GM21526 (cell line): Measurements from ENCODE around the gene FCER2.
A peak's percentile ranks its signal among the peaks of the same experiment; 100 is the strongest.

Experiments
- ATAC-seq: cut with Tn5 transposase; IDR thresholded peaks from one replicate; pipeline ENCODE4 v1.9.1; 2021; ENCODE audit warnings: moderate library complexity; ENCODE audit not compliant: unreplicated experiment, low FRiP score

FCER2 gene

DNA sequence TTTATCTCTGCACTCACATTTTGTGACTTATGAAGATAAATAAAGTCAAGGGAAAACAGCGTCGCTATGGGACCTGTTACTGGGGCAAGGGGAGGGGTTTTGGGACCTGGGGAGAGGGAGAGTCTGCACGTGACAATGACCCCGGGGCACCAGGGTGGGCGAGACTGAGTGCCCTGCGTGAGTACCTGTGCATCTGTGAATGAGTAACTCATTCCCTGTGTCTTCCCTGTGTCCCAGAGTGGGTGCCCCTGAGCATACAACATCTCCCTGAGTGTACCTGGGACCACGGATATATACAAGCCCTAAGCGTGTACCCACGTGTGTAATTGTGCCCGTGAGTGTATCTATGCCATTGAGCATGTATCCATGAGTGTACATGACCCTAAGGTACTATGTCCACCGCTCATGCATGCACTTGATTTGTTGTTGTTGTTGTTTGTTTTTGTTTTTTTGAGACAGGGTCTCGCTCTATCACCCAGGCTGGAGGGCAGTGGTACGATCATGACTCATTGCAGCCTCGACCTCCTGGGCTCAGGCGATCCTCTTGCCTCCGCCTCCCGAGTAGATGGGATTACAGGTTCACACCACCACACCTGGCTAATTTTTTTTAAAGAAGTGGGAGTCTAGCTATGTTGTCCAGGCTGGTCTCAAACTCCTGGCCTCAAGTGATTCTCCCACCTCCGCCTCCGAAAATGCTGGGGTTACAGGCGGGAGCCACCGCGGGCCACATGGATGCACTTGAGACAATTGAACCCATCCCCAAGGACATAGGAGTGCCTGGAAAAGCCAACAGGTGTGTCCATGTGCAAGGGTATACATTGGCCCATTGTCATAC is 21.9 kb downstream of the FCER2 start:
- ATAC-seq, result no peak

DNA sequence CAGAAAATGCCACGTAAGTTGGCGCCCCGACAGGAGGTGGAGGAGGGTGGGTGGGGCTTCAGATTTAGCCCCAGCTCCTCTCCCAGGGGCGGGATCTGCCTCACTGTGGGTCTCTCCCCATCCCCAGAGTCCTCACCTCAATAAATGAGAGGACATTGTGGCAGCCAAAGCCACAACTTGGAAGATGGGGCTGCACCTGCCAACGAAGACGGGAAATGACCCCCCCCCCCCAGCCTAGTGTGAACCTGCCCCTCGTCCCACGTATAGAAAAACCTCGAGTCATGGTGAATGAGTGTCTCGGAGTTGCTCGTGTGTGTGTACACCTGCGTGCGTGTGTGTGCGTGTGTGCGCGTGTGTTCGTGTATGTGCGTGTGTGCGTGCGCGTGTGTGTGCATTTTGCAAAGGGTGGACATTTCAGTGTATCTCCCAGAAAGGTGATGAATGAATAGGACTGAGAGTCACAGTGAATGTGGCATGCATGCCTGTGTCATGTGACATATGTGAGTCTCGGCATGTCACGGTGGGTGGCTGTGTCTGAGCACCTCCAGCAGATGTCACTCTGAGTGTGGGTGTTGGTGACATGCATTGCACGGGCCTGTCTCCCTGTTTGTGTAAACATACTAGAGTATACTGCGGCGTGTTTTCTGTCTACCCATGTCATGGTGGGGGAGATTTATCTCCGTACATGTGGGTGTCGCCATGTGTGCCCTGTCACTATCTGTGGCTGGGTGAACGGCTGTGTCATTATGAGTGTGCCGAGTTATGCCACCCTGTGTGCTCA is 22.8 kb downstream of the FCER2 start:
- ATAC-seq, result no peak

DNA sequence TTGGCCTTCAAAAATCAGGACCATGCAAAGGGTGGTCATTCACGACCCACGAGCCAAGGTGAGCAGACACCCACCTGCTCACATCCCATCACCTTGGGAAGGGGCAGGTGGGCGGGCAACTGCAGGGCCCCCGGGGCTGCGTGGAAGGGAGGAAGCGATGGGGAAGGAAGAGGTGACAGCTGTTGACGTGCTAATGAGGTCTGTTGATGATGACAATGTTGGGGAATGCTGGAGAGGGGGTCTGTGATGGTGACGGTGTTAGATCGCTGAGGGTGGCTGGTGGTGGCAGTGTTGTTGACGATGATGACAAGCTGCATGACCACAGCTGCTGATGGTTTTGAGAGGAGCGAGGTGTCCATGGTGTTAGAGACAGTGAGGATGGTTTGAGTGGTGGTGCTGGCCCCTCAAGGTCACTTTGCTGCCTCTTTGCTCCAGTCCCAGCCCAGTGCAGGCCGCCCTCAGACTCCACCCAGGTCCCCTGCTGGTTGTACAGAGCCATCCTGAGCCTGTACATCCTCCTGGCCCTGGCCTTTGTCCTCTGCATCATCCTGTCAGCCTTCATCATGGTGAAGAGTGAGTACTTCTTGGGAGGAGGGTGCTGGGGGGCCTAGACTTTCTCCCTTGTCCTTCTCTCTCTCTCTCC is 24.1 kb downstream of the FCER2 start:
- no peak for ATAC-seq

DNA sequence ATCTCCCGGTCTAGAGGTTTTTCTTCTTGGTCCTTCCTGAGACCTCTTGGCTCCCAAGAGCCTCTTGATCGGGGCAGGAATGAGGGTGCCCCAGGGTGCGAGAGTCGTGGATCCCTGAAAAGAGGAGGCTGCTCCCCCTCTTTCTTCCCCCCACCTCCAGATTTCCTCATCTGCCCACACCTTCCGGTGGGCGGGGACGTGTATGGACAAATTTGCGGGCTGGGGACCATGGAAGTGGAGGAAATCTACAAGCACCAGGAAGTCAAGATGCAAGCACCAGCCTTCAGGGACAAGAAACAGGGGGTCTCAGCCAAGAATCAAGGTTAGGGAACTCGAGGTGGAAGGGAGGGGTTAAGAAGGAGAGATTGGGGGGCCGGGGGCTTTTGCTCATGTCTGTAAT is 25.1 kb downstream of the FCER2 start, which contains the start of gene MCEMP1:
Gene MCEMP1 (plus strand): TSS at position 237 of the 400 bp plus-strand sequence. CDS start 31 bp downstream, at position 268.
- no peak for ATAC-seq

DNA sequence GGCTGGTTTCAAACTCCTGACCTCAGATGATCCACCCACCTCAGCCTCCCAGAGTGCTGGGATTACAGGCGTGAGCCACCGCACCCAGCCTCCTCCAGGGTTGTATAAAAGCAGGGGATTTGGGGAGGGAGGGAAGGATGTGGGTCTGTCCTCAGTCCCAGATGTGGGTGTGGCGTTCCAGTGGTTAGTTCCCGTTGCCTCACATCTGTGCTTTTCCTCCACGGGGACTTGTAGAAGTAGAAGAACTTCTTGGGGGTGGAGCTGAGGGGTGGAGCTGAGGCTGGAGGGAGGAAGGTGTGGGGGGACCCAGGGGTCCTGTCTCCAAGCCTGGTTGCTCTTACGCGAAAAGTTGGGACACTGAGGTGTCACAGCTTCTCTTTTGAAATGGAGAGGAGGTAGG is 25.6 kb downstream of the FCER2 start:
- no peak for ATAC-seq

DNA sequence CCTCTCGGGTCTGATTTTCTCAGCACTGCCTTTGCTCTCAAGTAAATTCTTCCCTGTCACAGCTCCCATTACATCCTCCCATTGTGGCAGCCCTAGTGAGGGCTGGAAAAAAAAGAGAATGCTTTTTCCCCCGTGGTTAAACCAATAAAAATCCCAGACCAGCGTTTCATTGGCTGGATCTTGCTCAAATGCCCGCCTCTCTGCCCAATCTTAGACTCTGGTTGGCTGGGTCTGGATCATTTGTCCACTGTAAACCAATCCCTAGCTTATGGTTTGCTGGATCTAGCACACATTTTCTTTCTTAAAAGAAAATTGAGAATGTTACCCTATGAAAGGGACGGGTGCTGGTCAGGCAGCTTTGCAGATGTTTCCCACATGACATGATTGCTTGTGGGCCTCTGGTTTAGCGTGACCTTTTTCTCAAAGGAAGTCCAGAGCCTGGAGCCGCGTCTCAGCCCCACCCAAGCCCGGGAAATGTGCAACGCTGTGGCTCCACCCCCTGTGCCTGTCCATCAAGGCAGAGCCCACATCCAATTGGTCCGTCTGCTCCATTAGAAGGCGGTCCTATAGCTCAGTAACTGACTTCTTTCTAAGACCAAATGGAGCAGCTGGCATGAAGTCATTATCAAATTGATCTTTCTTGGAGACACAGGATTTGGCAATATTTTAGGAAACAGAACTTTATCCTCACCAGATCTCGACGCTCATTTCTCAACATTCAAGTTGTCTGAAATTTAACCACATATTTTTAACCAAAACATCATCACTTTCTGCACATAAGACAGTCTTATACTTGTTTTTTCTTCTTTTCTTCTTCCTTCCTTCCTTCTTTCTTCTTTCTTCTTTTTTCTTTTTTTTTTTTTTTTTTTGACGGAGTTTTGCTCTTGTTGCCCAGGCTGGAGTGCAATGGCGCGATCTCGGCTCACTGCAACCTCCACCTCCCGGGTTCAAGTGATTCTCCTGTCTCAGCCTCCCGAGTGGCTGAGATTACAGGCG is 27.6 kb downstream of the FCER2 start:
- ATAC-seq, result no peak

DNA sequence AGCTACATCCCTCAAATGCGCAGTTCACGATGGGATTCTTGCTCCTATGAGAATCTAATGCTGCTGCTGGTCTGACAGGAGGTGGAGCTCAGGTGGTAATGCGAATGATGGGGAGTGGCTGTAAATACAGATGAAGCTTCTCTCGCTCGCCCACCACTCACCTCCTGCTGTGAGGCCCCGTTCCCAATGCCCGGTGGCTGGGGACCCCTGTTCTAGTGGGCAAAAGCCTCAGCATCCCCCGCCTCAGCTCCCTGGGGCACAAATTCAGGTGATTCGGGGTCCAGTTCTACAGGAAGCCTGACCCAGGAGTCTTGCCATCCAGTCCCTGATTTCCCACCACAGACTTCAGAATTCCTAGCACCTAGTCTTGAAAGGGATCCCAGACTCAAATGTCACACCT is 29.4 kb downstream of the FCER2 start:
- ATAC-seq, result no peak

DNA sequence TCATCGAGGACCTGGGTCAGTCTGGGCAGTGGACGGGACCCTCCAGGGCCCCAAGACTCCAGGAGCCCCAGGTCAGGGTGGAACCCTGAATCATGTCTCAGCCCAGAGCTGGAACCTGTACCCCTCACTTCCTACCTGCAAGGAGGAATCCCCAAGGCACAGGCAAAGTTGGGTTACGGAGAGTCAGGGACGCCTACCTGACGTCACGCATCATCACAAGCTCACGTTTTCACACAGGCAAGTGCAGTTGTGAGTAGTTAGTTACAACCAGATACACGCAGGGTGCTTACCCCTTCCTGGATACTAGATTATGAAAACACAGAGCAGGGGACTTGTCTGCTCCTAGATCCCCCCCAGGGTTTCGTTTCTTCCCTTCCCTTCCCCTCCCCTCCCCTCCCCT is 31.1 kb downstream of the FCER2 start:
- no peak for ATAC-seq

DNA sequence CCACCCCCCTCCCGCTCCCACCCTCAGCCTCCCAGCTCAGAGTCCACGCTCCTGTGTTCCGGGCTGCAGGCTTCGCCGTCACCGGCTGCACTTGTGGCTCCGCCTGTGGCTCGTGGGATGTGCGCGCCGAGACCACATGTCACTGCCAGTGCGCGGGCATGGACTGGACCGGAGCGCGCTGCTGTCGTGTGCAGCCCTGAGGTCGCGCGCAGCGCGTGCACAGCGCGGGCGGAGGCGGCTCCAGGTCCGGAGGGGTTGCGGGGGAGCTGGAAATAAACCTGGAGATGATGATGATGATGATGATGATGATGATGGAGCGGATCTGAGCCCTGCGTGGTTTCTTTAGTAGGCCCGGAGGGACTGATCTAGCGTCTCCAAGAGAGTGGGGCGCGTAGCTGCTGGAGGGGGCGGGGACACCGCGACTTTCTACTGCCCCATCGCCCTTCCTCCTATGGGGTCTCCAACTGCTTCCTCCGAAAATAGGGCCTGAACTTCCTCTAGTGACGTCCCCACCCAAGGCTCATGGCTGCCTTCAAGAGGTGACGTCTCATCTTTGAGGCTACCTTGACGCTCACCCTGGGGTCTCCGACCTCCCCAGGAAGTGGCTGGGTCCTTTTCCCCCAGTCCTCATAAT is 31.7 kb downstream of the FCER2 start:
- no peak for ATAC-seq

DNA sequence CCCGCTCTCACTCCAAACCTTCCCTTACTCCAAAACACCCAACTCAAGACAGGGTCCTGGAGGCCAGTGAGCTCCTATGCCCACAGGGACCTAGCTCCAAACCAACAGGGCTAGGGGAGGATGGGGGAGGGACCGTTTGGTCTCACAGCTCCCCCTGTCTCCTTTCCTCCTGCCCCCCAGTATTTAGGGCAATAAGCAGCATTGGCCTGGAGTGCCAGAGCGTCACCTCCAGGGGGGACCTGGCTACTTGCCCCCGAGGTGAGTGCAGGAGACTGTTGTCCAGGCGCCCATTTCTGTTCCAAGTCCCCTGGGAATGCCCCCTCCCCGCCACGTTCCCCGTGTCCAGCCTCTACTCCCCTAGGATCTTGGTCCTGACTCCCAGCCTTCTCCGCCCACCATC is 32.3 kb downstream of the FCER2 start:
- ATAC-seq, result no peak

DNA sequence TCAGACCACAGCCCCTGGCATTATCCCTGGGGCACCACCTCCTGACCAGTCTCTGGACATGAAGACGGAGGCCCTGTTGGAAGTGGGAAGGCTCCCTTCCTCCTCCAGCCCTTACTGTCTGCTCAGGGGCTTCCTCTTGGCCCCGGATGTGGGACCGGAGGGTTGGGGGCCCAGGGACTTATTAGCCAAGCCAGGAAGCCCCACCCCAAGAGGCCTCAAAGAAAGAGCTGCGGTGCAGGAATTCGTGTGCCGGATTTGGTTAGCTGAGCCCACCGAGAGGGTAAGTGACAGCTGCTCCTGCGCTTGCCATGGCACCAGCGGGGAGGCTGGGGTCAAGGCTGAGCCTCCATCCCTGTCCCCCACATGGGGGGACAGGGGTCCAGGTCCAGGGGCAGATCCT is 33.1 kb downstream of the FCER2 start, which contains the start of gene RETN:
Gene RETN (plus strand): TSS at position 208 of the 400 bp plus-strand sequence. CDS start 278 bp downstream, outside the sequence.
- ATAC-seq, result no peak

DNA sequence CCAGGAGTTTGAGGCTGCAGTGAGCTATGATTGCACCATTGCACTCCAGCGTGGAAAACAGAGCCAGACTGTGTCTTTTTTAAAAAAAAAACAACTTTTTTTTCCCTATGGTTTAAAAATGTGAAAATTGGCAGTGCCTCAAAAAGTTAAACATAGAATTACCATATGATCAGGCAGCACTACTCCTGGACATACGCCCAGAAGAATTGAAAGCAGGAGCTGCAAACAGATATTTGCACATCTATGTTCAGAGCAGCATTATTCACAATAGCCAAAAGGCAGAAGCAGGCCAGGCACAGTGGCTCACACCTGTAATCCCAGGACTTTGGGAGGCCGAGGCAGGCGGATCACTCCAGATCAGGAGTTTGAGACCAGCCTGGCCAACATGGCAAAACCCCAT is 36.9 kb downstream of the FCER2 start:
- ATAC-seq, result no peak

DNA sequence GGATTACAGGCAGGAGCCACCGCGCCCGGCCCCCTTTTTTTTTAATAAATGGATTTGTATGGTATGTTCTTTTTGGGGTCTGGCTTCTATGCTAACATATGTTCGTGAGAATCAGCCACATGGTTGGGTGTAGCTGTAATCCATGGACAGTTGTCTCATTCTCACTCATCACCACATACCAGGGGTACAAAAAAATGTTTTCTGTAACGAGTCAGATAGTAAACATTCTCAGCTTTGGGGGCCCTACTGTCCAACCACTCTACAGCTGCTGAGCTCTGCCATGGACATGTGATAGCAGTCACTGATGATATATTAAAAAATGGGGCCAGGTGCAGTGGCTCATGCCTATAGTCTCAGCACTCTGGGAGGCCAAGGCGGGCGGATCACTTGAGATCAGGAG is 38.2 kb downstream of the FCER2 start:
- ATAC-seq, result no peak

DNA sequence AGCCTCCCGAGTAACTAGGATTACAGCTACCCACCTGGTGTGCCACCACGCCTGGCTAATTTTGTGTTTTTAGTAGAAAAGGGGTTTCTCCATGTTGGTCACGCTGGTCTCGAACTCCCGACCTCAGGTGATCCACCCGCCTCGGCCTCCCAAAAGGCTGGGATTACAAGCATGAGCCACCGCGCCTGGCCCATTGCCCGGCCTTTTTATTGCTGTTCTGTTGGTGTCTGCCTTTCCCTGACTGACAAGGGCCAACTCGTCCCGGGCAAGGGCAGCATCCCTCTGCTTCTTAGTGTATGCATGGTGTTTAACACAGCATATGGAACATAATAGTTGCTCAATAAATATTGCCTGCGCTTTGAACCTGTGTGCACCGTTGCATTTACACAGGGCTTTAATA is 39.3 kb downstream of the FCER2 start:
- ATAC-seq, result no peak

DNA sequence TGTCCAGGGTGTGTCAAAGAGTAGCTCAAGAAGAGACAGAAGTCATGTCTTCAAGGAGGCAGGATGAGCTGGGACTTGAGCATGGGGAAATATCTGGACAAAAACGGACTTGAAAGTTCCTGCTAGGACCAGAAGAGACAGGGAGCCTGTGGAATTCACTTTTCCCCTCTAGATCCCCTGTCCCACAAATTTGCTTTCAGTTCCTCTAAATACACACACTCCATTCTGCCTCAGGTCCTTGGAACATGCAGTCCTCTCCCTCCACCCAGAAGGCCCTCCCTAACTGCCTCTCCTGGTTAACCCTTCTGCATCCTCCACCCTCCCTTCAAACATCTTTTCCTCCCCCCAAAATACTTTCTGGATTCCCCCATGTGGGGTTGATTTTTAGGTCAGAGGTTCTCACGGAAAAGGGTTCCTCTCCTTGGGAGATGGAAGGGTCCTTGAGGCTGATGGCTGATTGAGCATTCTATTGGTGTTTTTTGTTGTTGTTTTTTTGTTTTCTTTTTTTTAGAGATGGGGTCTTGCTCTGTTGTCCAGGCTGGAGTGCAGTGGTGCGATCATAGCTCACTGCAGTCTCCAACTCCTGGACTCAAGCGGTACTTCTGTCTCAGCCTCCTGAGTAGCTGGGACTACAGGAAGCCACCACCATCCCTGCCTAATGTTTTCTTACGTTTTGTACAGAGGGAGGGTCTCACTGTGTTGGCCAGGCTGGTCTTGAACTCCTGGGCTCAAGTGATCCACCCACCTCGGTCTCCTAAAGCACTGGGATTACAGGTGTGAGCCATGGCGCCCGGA is 40.0 kb downstream of the FCER2 start:
- no peak for ATAC-seq

DNA sequence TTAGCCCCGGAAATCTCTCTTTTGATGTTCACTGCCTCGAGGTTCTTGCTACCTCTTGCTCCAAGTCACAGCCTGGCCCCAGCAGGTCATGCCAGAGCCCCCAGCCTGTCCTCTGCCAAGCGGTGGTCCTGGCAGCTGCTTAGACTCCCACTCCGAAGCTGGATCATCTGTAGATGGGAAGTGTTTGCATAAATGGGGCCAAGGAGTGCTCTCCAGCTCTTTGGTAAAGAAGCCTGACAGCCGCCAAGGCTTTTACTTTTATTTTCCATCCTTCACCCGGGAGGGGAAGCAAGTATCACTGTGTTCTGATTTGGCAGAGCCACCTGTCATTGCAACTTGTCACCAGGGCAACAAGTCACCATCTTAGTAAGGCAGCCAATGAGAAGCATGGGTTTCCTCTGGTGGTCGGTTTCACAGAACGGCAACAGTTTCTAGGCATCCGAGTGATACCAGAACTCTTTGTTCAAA is 43.7 kb downstream of the FCER2 start:
- peak; percentile 78 for ATAC-seq

DNA sequence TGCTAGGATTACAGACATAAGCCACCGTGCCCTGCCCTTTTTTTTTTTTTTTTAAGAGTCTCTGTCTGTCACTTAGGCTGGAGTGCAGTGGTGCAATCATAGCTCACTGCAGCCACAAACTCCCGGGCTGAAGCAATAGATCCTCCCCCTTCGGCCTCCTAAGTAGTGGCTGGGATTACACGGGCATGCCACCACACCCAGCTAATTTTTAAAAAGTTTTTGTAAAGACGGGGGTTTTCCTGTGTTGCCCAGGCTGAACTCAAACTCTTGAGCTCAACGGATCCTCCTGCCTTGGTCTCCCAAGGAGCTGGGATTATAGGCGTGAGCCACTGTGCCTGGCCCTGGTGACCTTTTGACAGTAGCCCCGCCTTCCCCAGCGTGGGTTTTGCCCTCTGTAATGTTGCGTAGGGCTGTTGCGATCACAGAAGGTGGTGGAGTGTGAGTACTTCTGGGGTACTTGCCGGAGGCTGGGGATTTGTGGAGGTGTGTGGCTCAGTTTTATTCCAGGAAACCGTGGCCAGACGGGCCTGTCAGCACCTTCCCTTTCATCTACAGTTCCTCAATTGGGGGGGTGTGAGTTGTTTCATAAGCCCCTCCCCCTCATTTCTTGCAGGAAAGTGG is 44.7 kb downstream of the FCER2 start:
- no peak for ATAC-seq

DNA sequence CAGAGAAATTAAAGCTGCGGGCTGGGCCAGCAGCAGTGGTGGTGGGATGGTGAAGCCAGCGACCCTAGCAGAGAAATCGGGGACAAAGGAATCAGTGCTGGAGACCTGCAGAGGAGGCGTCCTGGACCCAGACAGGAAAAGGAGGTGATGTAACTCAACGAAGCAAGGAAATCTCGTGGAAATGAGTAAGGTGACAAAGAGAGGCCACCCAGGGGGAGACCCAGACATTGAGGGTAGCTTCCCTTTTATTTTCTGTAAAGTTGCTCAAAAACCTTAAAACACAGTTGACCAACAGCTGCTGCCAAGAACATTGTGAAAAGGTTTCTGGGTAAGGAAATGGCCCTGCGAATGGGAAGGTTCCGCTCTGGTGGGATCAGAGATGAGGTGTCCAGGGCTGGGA is 46.4 kb downstream of the FCER2 start:
- ATAC-seq, result no peak
